Glutamatergic neuron (in vitro differentiated cells): Measurements from ENCODE around the gene CYP46A1. TPM values are rescaled to one million over a fixed set of nuclear protein-coding genes. Genes with fewer than 3 reads are reported as not detected.

ENCODE experiments used
- DNase-seq: peaks from one replicate; pipeline ENCODE4 v3.0.0; 2022
- H3K27ac Mint-ChIP-seq: one replicate; pipeline ENCODE4 v1.8.0; 2020; ENCODE audit warnings: mild to moderate bottlenecking, mixed read lengths, inconsistent platforms; ENCODE audit not compliant: unreplicated experiment
- H3K27me3 Mint-ChIP-seq: one replicate; pipeline ENCODE4 v1.8.0; 2020; ENCODE audit warnings: mild to moderate bottlenecking, moderate library complexity, mixed read lengths, inconsistent platforms; ENCODE audit not compliant: unreplicated experiment
- H3K36me3 Mint-ChIP-seq: one replicate; pipeline ENCODE4 v1.8.0; 2020; ENCODE audit warnings: mild to moderate bottlenecking, mixed read lengths, inconsistent platforms; ENCODE audit not compliant: unreplicated experiment
- H3K4me1 Mint-ChIP-seq: one replicate; pipeline ENCODE4 v1.8.0; 2020; ENCODE audit warnings: mild to moderate bottlenecking, low read depth, mixed read lengths, inconsistent platforms; ENCODE audit not compliant: unreplicated experiment
- H3K4me3 Mint-ChIP-seq: one replicate; pipeline ENCODE4 v1.8.0; 2020; ENCODE audit warnings: mild to moderate bottlenecking, mixed read lengths, inconsistent platforms; ENCODE audit not compliant: unreplicated experiment
- H3K9me3 Mint-ChIP-seq: one replicate; pipeline ENCODE4 v1.8.0; 2020; ENCODE audit warnings: mild to moderate bottlenecking, moderate library complexity, mixed read lengths, inconsistent platforms; ENCODE audit not compliant: unreplicated experiment
- CTCF ChIP-seq: fragments of 200-600 bp; sonication (generic); IDR thresholded peaks from one replicate; pipeline ENCODE4 v1.5.0; 2021; ENCODE audit not compliant: partially characterized antibody, unreplicated experiment
- total RNA-seq: library from RNA; stranded (reverse); fragmentation: NEBNext Ultra II Directional; extraction: Animal tissue kit (Norgen Biotek cat#: 25700); gene quantifications from one replicate; pipeline ENCODE4 v1.2.1, GENCODE V29; 2021; ENCODE audit not compliant: unreplicated experiment

Gene CYP46A1
- total RNA-seq, 1 donor from 2014 or later = 2.1 TPM

DNA sequence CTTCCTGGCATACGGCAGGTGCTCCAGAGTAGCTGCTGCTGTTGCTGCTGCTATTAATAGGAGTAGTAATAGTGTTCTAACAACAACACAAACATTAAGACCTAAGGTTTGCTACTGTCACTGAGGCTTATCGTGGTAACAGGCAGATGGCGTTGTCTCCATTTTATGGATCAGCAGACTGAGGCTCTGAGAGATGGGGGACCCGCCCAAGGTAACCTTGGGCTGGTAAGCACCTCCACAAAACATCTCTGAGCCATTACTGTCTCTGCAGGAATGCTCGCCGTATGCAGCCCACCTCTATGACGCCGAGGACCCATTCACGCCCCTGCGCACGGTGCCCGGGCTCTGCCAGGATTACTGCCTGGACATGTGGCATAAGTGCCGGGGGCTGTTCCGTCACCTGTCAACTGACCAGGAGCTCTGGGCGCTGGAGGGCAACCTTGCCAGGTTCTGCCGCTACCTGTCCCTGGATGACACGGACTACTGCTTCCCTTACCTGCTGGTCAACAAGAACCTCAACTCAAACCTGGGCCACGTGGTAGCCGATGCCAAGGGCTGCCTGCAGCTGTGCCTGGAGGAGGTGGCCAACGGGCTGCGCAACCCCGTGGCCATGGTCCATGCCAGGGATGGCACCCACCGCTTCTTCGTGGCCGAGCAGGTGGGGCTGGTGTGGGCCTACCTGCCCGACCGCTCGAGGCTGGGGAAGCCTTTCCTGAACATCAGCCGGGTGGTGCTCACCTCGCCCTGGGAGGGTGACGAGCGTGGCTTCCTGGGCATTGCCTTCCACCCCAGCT is 31.9 kb upstream of the CYP46A1 start:
- H3K27me3 Mint-ChIP-seq = peaks cover 11% of the 10 kb centered on the region
- no peak for TF ChIP-seq CTCF

GRCh38 chr14:99654235-99654985 is 29.7 kb upstream of the CYP46A1 start:
- no peak for DNase-seq
- Mint-ChIP-seq H3K27ac (no peak overlapping the region), H3K4me1 (no peaks in the 10 kb centered on the region), H3K9me3 (peaks cover 2% of the 10 kb centered on the region), H3K27me3 (peaks cover 11% of the 10 kb centered on the region), H3K36me3 (no peaks in the 10 kb centered on the region), H3K4me3 (no peak overlapping the region)
- no peak for TF ChIP-seq CTCF

More for the DNA sequence above, 31.9 kb upstream of the CYP46A1 start:
- H3K9me3 Mint-ChIP-seq = no peaks in the 10 kb centered on the region
- H3K27ac Mint-ChIP-seq = no peak overlapping the region
- no peaks in the 10 kb centered on the region for H3K4me1 Mint-ChIP-seq
- no peaks in the 10 kb centered on the region for H3K36me3 Mint-ChIP-seq
- no peak overlapping the region for H3K4me3 Mint-ChIP-seq
- no peak for DNase-seq

GRCh38 chr14:99655521-99655920 is 28.6 kb upstream of the CYP46A1 start:
- H3K36me3 Mint-ChIP-seq = no peaks in the 10 kb centered on the region
- H3K4me1 Mint-ChIP-seq = no peaks in the 10 kb centered on the region
- TF ChIP-seq CTCF = no peak
- H3K4me3 Mint-ChIP-seq = no peak overlapping the region
- H3K27me3 Mint-ChIP-seq = peaks cover 10% of the 10 kb centered on the region
- no peak overlapping the region for H3K27ac Mint-ChIP-seq
- DNase-seq = no peak
- peaks cover 2% of the 10 kb centered on the region for H3K9me3 Mint-ChIP-seq

DNA sequence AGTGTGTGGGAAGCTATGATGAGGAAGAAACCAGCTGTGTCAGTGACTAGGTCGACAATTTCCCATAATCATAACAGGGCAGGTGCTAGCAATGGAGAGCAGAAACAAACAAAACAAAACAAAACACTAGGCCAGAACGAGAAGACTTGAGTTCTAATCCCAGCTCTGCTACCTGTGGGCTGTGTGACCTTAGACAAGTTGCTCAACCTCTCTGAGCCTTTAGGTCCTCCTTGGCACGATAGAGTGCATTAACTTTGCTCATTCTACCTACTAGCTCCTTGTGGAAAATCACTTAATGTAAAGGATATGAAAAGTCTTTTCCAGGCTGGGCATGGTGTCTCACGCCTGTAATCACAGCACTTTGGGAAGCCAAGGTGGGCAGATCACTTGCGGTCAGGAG is 27.9 kb upstream of the CYP46A1 start:
- Mint-ChIP-seq H3K36me3 (no peaks in the 10 kb centered on the region), H3K27me3 (peaks cover 13% of the 10 kb centered on the region), H3K4me1 (no peaks in the 10 kb centered on the region), H3K27ac (no peak overlapping the region), H3K4me3 (no peak overlapping the region), H3K9me3 (peaks cover 2% of the 10 kb centered on the region)
- no peak for DNase-seq
- no peak for TF ChIP-seq CTCF

- Mint-ChIP-seq H3K4me3 (no peak overlapping the region), H3K27me3 (peaks cover 14% of the 10 kb centered on the region), H3K9me3 (peaks cover 2% of the 10 kb centered on the region), H3K4me1 (no peaks in the 10 kb centered on the region), H3K36me3 (no peaks in the 10 kb centered on the region), H3K27ac (no peak overlapping the region)
- no peak for DNase-seq
- TF ChIP-seq CTCF = no peak
Observed at GRCh38 chr14:99657645-99658155, 26.4 kb upstream of the CYP46A1 start.
